HEK293 (cell line): ENCODE data around the gene DEDD.

Source experiments
- CTCF ChIA-PET: fragments of 350-600 bp; formaldehyde crosslinking; extraction: SDS; loops from one replicate; lab custom pipeline; 2021; ENCODE audit warnings: antibody characterized with exemption; lab: Yijun Ruan, JAX
- POLR2A ChIA-PET: fragments of 300-600 bp; formaldehyde crosslinking; extraction: SDS; loops from one replicate; lab custom pipeline; 2020; ENCODE audit warnings: antibody characterized with exemption, inconsistent platforms; lab: Yijun Ruan, JAX
- H3K27ac ChIP-seq: fragments of 200-500 bp; sonication (Bioruptor generic); 2 replicates; pipeline ENCODE4 v1.5.1; 2014; ENCODE audit warnings: low read depth, low read length, control low read depth, inconsistent platforms; ENCODE audit errors: extremely low read depth
- H3K36me3 ChIP-seq, 2 experiments: fragments of 200-500 bp in 1 of 2; sonication (Bioruptor generic) in 1 of 2; 1 replicate in 1 of 2; 2 replicates in 1 of 2; pipeline ENCODE4 v1.5.1; 2014 to 2017; ENCODE audit warnings: inconsistent platforms in 2 of 2, low read length in 2 of 2; ENCODE audit not compliant: control insufficient read depth in 2 of 2, insufficient read depth in 1 of 2
- H3K4me1 ChIP-seq: fragments of 200-500 bp; sonication (Bioruptor generic); 2 replicates; pipeline ENCODE4 v1.5.1; 2014; ENCODE audit warnings: mild to moderate bottlenecking, low read length, inconsistent platforms; ENCODE audit not compliant: control insufficient read depth, insufficient read depth
- H3K4me3 ChIP-seq: 2 replicates; pipeline ENCODE4 v1.5.1; 2011; ENCODE audit warnings: low read depth, mild to moderate bottlenecking, control low read depth, low read length, moderate library complexity
- H3K9me3 ChIP-seq: fragments of 200-500 bp; sonication (Bioruptor generic); 2 replicates; pipeline ENCODE4 v1.5.1; 2014; ENCODE audit warnings: low read depth, low read length, inconsistent platforms; ENCODE audit not compliant: control insufficient read depth, insufficient read depth
- FEZF1 ChIP-seq: fragments of 450-650 bp; formaldehyde crosslinking; IDR thresholded peaks from 2 replicates; pipeline ENCODE4 v1.5.1; 2016; ENCODE audit warnings: missing biosample characterization, missing genetic modification characterization
- GLIS1 ChIP-seq: fragments of 450-650 bp; formaldehyde crosslinking; IDR thresholded peaks from 2 replicates; pipeline ENCODE4 v1.5.1; 2016; ENCODE audit warnings: missing biosample characterization, missing genetic modification characterization
- PRDM10 ChIP-seq: fragments of 450-650 bp; formaldehyde crosslinking; IDR thresholded peaks from 2 replicates; pipeline ENCODE4 v1.5.1; 2016; ENCODE audit warnings: missing biosample characterization, missing genetic modification characterization
- SP2 ChIP-seq: fragments of 450-650 bp; formaldehyde crosslinking; IDR thresholded peaks from 2 replicates; pipeline ENCODE4 v1.5.1; 2016; ENCODE audit warnings: missing biosample characterization, missing genetic modification characterization
- ZBTB10 ChIP-seq: fragments of 450-650 bp; formaldehyde crosslinking; IDR thresholded peaks from 2 replicates; pipeline ENCODE4 v1.5.1; 2016; ENCODE audit warnings: missing biosample characterization, missing genetic modification characterization
- ZFP69B ChIP-seq: fragments of 450-650 bp; formaldehyde crosslinking; IDR thresholded peaks from 2 replicates; pipeline ENCODE4 v1.5.1; 2016; ENCODE audit warnings: missing biosample characterization, missing genetic modification characterization
- ZIC2 ChIP-seq: fragments of 450-650 bp; formaldehyde crosslinking; IDR thresholded peaks from 2 replicates; pipeline ENCODE4 v1.5.1; 2016; ENCODE audit warnings: missing biosample characterization, missing genetic modification characterization
- ZNF112 ChIP-seq: fragments of 450-650 bp; formaldehyde crosslinking; IDR thresholded peaks from 2 replicates; pipeline ENCODE4 v1.5.0; 2017; ENCODE audit warnings: missing biosample characterization, missing genetic modification characterization
- ZNF155 ChIP-seq: fragments of 450-650 bp; formaldehyde crosslinking; IDR thresholded peaks from 2 replicates; pipeline ENCODE4 v1.5.1; 2016; ENCODE audit warnings: missing biosample characterization, missing genetic modification characterization
- ZNF157 ChIP-seq: fragments of 450-650 bp; formaldehyde crosslinking; IDR thresholded peaks from 2 replicates; pipeline ENCODE4 v1.5.1; 2016; ENCODE audit warnings: missing biosample characterization, missing genetic modification characterization
- ZNF221 ChIP-seq: fragments of 450-650 bp; formaldehyde crosslinking; IDR thresholded peaks from 2 replicates; pipeline ENCODE4 v1.5.1; 2017; ENCODE audit warnings: missing biosample characterization, missing genetic modification characterization, borderline replicate concordance
- ZNF354C ChIP-seq: fragments of 450-650 bp; formaldehyde crosslinking; IDR thresholded peaks from 2 replicates; pipeline ENCODE4 v1.5.1; 2016; ENCODE audit warnings: missing biosample characterization, missing genetic modification characterization, low read depth, borderline replicate concordance
- ZNF423 ChIP-seq: fragments of 450-650 bp; formaldehyde crosslinking; IDR thresholded peaks from 2 replicates; pipeline ENCODE4 v1.5.1; 2016; ENCODE audit warnings: missing biosample characterization, missing genetic modification characterization
- ZNF426 ChIP-seq: fragments of 450-650 bp; formaldehyde crosslinking; IDR thresholded peaks from 2 replicates; pipeline ENCODE4 v1.5.1; 2017; ENCODE audit warnings: missing biosample characterization, missing genetic modification characterization, mild to moderate bottlenecking, inconsistent platforms, moderate library complexity
- ZNF510 ChIP-seq: fragments of 450-650 bp; formaldehyde crosslinking; IDR thresholded peaks from 2 replicates; pipeline ENCODE4 v1.5.1; 2018; ENCODE audit warnings: mild to moderate bottlenecking, missing genetic modification characterization, missing biosample characterization; ENCODE audit not compliant: insufficient replicate concordance
- ZNF530 ChIP-seq: fragments of 450-650 bp; formaldehyde crosslinking; IDR thresholded peaks from 2 replicates; pipeline ENCODE4 v1.5.1; 2016; ENCODE audit warnings: low read depth, missing biosample characterization, missing genetic modification characterization
- ZNF610 ChIP-seq: fragments of 450-650 bp; formaldehyde crosslinking; IDR thresholded peaks from 2 replicates; pipeline ENCODE4 v1.5.1; 2016; ENCODE audit warnings: missing biosample characterization, missing genetic modification characterization, borderline replicate concordance
- ZNF623 ChIP-seq: fragments of 450-650 bp; formaldehyde crosslinking; IDR thresholded peaks from 2 replicates; pipeline ENCODE4 v1.5.1; 2016; ENCODE audit warnings: missing biosample characterization, missing genetic modification characterization
- ZNF639 ChIP-seq: fragments of 450-650 bp; formaldehyde crosslinking; IDR thresholded peaks from 2 replicates; pipeline ENCODE4 v1.5.1; 2016; ENCODE audit warnings: missing biosample characterization, missing genetic modification characterization
- ZNF654 ChIP-seq: fragments of 450-650 bp; formaldehyde crosslinking; IDR thresholded peaks from 2 replicates; pipeline ENCODE4 v1.5.1; 2016; ENCODE audit warnings: low read depth, missing biosample characterization, missing genetic modification characterization
- ZNF660 ChIP-seq: fragments of 450-650 bp; IDR thresholded peaks from 2 replicates; pipeline ENCODE4 v1.5.1; 2018; ENCODE audit warnings: missing biosample characterization, mild to moderate bottlenecking, missing genetic modification characterization
- ZNF677 ChIP-seq: fragments of 450-650 bp; IDR thresholded peaks from 2 replicates; pipeline ENCODE4 v1.5.0; 2018; ENCODE audit warnings: missing biosample characterization, mild to moderate bottlenecking, missing genetic modification characterization, moderate library complexity
- ZSCAN16 ChIP-seq: fragments of 450-650 bp; formaldehyde crosslinking; IDR thresholded peaks from 2 replicates; pipeline ENCODE4 v1.5.1; 2016; ENCODE audit warnings: missing biosample characterization, missing genetic modification characterization
- TF ChIP-seq, protein P1 (sequence below): fragments of 450-650 bp; formaldehyde crosslinking; IDR thresholded peaks from 2 replicates; pipeline ENCODE4 v1.5.1; 2016; ENCODE audit warnings: missing biosample characterization, missing genetic modification characterization

Gene DEDD

DNA sequence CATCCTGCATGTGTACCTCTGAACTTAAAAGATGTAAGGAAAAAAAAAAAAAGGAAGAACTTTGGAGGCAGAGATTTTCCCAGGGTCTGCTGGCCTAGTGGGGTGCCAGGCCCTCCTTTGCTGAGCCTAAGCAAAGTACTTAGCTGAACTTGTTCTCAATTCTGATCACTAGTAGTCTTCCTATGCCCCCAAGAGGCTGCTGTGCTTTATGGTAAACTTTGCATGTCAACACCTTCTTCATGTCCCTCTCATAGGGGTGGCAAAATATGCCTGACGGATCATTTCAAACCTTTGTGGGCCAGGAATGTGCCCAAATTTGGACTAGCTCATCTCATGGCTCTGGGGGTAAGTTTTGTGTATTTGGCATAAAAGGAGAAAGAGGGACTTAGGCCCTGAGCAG, 25.4 kb upstream of the DEDD start:
- ChIA-PET CTCF (interaction anchor here (0.5 to 1.2 kb wide), 6 partner anchors 8 to 1473 kb away, joined by 3 to 9 read pairs (median 3); partner anchors contain the start of gene PPOX), POLR2A (interaction anchor here (1.3 to 1.6 kb wide), 2 partner anchors 8 to 25 kb away, joined by 7 read pairs; partner anchors contain the start of genes DEDD and PPOX)
- H3K4me3 ChIP-seq = no peak overlapping the region
- H3K36me3 ChIP-seq = peaks cover 5 to 57% of the 10 kb centered on the region in 2 experiments; a peak in 2 of 3 replicates
- no peak overlapping the region for H3K27ac ChIP-seq
- TF ChIP-seq ZNF426 (no peak), ZNF654 (tag by site-specific recombination) (0 out of 2 replicates have a peak, but pooled peaks have one; percentile 4), ZNF677 (tag by site-specific recombination) (no peak), PRDM10 (tag by site-specific recombination) (peak; percentile 28; the same call in 1 of the 2 replicates)
- TF ChIP-seq, protein P1, sequence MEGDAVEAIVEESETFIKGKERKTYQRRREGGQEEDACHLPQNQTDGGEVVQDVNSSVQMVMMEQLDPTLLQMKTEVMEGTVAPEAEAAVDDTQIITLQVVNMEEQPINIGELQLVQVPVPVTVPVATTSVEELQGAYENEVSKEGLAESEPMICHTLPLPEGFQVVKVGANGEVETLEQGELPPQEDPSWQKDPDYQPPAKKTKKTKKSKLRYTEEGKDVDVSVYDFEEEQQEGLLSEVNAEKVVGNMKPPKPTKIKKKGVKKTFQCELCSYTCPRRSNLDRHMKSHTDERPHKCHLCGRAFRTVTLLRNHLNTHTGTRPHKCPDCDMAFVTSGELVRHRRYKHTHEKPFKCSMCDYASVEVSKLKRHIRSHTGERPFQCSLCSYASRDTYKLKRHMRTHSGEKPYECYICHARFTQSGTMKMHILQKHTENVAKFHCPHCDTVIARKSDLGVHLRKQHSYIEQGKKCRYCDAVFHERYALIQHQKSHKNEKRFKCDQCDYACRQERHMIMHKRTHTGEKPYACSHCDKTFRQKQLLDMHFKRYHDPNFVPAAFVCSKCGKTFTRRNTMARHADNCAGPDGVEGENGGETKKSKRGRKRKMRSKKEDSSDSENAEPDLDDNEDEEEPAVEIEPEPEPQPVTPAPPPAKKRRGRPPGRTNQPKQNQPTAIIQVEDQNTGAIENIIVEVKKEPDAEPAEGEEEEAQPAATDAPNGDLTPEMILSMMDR (tag by site-specific recombination) = 0 out of 2 replicates have a peak, but pooled peaks have one; percentile 11
- no peaks in the 10 kb centered on the region for H3K9me3 ChIP-seq
- H3K4me1 ChIP-seq = 0 out of 2 replicates have a peak, but pooled peaks cover 4% of the 10 kb centered on the region

DNA sequence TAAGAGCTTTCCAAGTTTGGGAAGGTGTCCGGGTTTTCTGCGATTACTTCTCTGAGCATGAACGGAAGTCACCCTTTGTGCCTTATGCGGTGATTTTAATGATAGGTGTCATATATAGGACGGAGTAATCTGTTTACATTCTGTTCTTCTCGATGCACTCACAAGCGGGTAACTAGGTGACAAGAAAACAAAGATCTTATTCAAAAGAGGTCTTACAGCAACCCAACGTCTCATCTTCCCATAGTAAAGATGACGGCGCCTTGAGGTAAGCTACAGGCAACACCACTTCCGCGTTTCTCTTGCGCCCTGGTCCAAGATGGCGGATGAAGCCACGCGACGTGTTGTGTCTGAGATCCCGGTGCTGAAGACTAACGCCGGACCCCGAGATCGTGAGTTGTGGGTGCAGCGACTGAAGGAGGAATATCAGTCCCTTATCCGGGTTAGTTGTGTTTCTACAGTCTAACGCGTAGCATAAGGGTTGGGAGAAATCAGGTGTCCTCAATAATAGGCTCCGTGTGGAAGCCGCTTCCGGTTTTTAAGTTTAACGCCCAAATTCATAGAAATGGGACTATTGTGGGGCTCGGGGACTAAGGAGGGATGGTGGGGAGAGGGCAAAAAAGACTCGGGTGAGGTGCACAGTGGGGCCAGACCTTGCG, 21.3 kb upstream of the DEDD start, which contains the start of gene UFC1:
Gene UFC1, plus strand, starts transcription at position 297 of the 656 bp plus-strand sequence. Its CDS starts 20 bp downstream, at position 317.
- Histone ChIP-seq H3K4me3 (peak within 1 kb of the TSS; percentile 89), H3K27ac (peak within 1 kb of the TSS; percentile 70), H3K9me3 (no peaks in the 10 kb centered on the region), H3K4me1 (no peaks in the 10 kb centered on the region), H3K36me3 (peaks cover 5 to 31% of the 10 kb centered on the region in 2 experiments; a peak in 2 of 3 replicates)
- ChIA-PET CTCF (interaction anchor here (0.6 to 3.3 kb wide), 6 partner anchors 12 to 109 kb away, joined by 3 to 17 read pairs (median 4); partner anchors contain the start of genes NIT1, PFDN2 and PPOX), POLR2A (interaction anchor here (0.6 to 5.2 kb wide), 8 partner anchors 10 to 177 kb away, joined by 3 to 53 read pairs (median 6); partner anchors contain the start of genes DEDD, F11R, NDUFS2 and NIT1)
- no peak for TF ChIP-seq ZNF510 (tag by site-specific recombination)
- TF ChIP-seq ZIC2 (tag by site-specific recombination) = no peak
- TF ChIP-seq SP2 (tag by site-specific recombination) = peak; percentile 37
- no peak for TF ChIP-seq ZNF530 (tag by site-specific recombination)
- no peak for TF ChIP-seq ZSCAN16
- TF ChIP-seq FEZF1 (tag by site-specific recombination) = no peak
- TF ChIP-seq ZNF610 (tag by site-specific recombination) = 0 out of 2 replicates have a peak, but pooled peaks have one; percentile 30
- peak; percentile 96 for TF ChIP-seq ZNF639 (tag by site-specific recombination)
- peak; percentile 83 for TF ChIP-seq ZFP69B (tag by site-specific recombination)
- no peak for TF ChIP-seq ZNF354C (tag by site-specific recombination)
- peak; percentile 74; the same call in 1 of the 2 replicates for TF ChIP-seq ZBTB10
- no peak for TF ChIP-seq ZNF221 (tag by site-specific recombination)
- no peak for TF ChIP-seq ZNF112 (tag by site-specific recombination)
- peak; percentile 36 for TF ChIP-seq ZNF623 (tag by site-specific recombination)
- peak; percentile 93; the same call in 1 of the 2 replicates for TF ChIP-seq ZNF660 (tag by site-specific recombination)
- TF ChIP-seq ZNF423 = no peak
- TF ChIP-seq ZNF155 (tag by site-specific recombination) = no peak
- no peak for TF ChIP-seq ZNF157 (tag by site-specific recombination)
- no peak for TF ChIP-seq GLIS1 (tag by site-specific recombination)
